ENCODE measurements around the gene KRTAP10-12. TPM values are rescaled to one million over a fixed set of nuclear protein-coding genes. Genes with fewer than 3 reads are reported as not detected.
"Not testable (repeated sequence)": the region's sequence is repeated elsewhere in the genome, so short reads cannot be mapped to it uniquely, and the experiment has no call there.

KRTAP10-12 gene
- total and polyA plus RNA-seq, 2 of the 13 experiments (the other 11 are each of a cell fraction or from before 2014, with no cell fraction given), result not detected

DNA sequence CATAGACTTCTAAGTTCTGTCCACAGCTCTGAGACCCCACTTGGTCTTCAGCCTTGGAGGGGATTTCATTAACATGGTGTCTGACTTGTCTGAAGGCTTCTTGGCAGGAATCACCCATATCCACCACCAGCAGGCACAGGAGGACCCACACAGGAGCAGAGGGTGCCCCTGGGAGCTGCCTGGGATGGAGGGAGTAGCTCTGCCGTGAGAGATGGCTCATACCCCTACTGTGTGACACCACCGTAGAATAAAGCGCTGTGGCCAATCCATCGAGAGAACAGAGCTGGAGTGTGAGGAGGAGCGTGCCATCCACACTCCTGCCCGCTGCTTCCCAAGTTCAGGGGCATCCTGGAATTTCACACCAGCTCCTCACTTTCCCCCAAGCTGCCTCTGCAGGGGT, 11.9 kb upstream of the KRTAP10-12 start:
- H3K4me1 ChIP-seq (ENCODE audit: insufficient read depth, low read length); H3K36me3 ChIP-seq (replicated peaks in 1 of 2; ENCODE audit: control insufficient read depth in 1 of 2, insufficient read depth in 2 of 2, low read length in 2 of 2); H3K79me2 ChIP-seq (ENCODE audit: insufficient read depth, low read length); H3K9me3 ChIP-seq (ENCODE audit: low read length); H4K20me1 ChIP-seq (ENCODE audit: insufficient read depth, low read length); H3K4me3 ChIP-seq (replicated peaks in 1 of 3; ENCODE audit: insufficient read depth in 1 of 3, low read depth in 2 of 3, low read length in 3 of 3); ATAC-seq; H2AFZ ChIP-seq (ENCODE audit: low read length); H3K9ac ChIP-seq (ENCODE audit: insufficient read depth, low read depth, low read length); FAIRE-seq; H3K4me2 ChIP-seq (ENCODE audit: low read depth, low read length); DNase-seq (ENCODE audit: low spot score); CTCF ChIA-PET (ENCODE audit: low intra/inter-chr PET ratio, low total read pairs); in situ Hi-C loops (cut with HindIII; ENCODE audit: extremely low pct_ligation_motif_present, low pct_unique_long_range_greater_than_20kb); intact Hi-C loops (cut with micrococcal nuclease; ENCODE audit: unreplicated experiment); H3K27ac ChIP-seq (ENCODE audit: extremely low read length, insufficient read depth, low read length); BruUV-seq (replicated peaks); POLR2A ChIA-PET: not testable (repeated sequence)
- 18% methylated on average over 2 of the region's 6 CpGs for WGBS (ENCODE audit: low lambda C conversion rate)
- H3K27me3 ChIP-seq (ENCODE audit: control insufficient read depth in 1 of 2, insufficient read depth in 2 of 2, low read length in 2 of 2), result peaks cover 1 to 32% of the 10 kb centered on the region in 2 experiments; a peak in 4 of 5 replicates

DNA sequence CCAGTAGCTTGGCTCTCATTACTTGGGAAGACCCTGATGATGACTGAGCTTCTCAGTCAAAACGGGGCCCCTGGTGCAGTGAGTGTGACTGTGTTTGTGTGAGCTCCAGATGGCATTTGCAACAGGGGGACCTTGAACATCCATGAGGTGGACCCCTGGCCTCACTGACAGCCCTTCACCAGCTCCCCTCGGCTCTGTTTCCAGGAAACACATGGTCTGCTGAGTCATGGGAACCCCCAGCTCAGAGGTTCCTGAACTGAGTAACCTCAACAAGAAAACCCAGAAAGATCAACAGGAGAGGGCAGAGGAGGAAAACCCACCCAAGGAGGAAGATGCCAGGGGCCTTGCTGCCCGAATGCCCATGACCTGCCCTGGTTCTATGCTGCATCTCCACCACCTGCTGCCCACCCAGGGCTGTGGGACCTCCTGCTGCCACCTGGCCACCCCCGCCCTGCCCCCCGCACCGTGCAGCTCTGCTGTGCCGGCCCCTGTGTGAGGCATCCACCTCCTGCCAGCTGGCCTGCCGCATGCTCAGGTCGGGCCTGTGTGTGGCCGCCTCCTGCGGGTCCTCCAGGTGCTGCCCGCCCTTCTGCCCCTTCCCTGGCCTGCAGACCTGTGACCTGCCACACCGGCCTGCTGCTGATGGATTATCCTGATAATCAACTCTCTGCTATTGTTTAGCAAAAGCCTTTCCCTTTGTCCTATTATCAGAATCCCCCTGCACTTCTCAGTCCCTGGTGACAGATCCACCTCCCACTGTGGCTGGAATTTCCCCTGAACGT, 10.8 kb upstream of the KRTAP10-12 start:
- TF ChIP-seq ZNF451 (CRISPR knock-in tag; IDR thresholded peaks at IDR 0.05) (no peak), ZC3H4 (CRISPR knock-in tag; IDR thresholded peaks at IDR 0.05; ENCODE audit: borderline replicate concordance) (no peak), PHF8 (CRISPR knock-in tag; IDR thresholded peaks at IDR 0.05) (no peak), RBM39 (IDR thresholded peaks at IDR 0.05; ENCODE audit: low read depth, low read length, poor library complexity, severe bottlenecking) (no peak)
- TF ChIP-seq, protein P1, sequence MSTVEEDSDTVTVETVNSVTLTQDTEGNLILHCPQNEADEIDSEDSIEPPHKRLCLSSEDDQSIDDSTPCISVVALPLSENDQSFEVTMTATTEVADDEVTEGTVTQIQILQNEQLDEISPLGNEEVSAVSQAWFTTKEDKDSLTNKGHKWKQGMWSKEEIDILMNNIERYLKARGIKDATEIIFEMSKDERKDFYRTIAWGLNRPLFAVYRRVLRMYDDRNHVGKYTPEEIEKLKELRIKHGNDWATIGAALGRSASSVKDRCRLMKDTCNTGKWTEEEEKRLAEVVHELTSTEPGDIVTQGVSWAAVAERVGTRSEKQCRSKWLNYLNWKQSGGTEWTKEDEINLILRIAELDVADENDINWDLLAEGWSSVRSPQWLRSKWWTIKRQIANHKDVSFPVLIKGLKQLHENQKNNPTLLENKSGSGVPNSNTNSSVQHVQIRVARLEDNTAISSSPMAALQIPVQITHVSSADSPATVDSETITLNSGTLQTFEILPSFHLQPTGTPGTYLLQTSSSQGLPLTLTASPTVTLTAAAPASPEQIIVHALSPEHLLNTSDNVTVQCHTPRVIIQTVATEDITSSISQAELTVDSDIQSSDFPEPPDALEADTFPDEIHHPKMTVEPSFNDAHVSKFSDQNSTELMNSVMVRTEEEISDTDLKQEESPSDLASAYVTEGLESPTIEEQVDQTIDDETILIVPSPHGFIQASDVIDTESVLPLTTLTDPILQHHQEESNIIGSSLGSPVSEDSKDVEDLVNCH (CRISPR knock-in tag; IDR thresholded peaks at IDR 0.05), result no peak
- POLR2A ChIA-PET, result no interaction called here
- ATAC-seq, result peak; percentile 55
- Histone ChIP-seq H3K4me3 (replicated peaks in 1 of 3; ENCODE audit: insufficient read depth in 1 of 3, low read depth in 2 of 3, low read length in 3 of 3) (no peak overlapping the region), H3K36me3 (replicated peaks in 1 of 2; ENCODE audit: control insufficient read depth in 1 of 2, insufficient read depth in 2 of 2, low read length in 2 of 2) (no peaks in the 10 kb centered on the region), H3K27me3 (ENCODE audit: control insufficient read depth in 1 of 2, insufficient read depth in 2 of 2, low read length in 2 of 2) (peaks cover 1 to 32% of the 10 kb centered on the region in 2 experiments; a peak in 4 of 5 replicates), H3K9ac (ENCODE audit: insufficient read depth, low read depth, low read length) (no peak overlapping the region), H3K9me3 (ENCODE audit: low read length) (no peaks in the 10 kb centered on the region), H3K79me2 (ENCODE audit: insufficient read depth, low read length) (no peaks in the 10 kb centered on the region), H3K27ac (ENCODE audit: extremely low read length, insufficient read depth, low read length) (no peak overlapping the region), H4K20me1 (ENCODE audit: insufficient read depth, low read length) (no peaks in the 10 kb centered on the region), H2AFZ (ENCODE audit: low read length) (no peak overlapping the region), H3K4me1 (ENCODE audit: insufficient read depth, low read length) (no peaks in the 10 kb centered on the region), H3K4me2 (ENCODE audit: low read depth, low read length) (no peak overlapping the region)
- intact Hi-C loops (cut with micrococcal nuclease; ENCODE audit: unreplicated experiment) (no loop called here), in situ Hi-C loops (cut with HindIII; ENCODE audit: extremely low pct_ligation_motif_present, low pct_unique_long_range_greater_than_20kb) (no loop called here)
- WGBS (ENCODE audit: low lambda C conversion rate), result 33% methylated on average over 5 of the region's 14 CpGs
- no TSS peak for BruUV-seq (replicated peaks)
- CTCF ChIA-PET (ENCODE audit: low intra/inter-chr PET ratio, low total read pairs), result no interaction called here
- FAIRE-seq, result no peak
- DNase-seq (ENCODE audit: low spot score), result no peak
